Liver (tissue), 3 donors: ENCODE results near the gene CHRD.

Experiments
- CTCF ChIP-seq: fragments of 150-350 bp; IDR thresholded peaks from 2 replicates; pipeline ENCODE4 v1.5.1; 2017; ENCODE audit warnings: improper control_type of control experiment, low read depth, low read length; ENCODE audit not compliant: missing input control
- JUND ChIP-seq, 2 donors: IDR thresholded peaks; 2 replicates each; pipeline ENCODE4 v1.6.1; 2016; ENCODE audit warnings: antibody characterized with exemption in 2 of 2
- SP1 ChIP-seq: IDR thresholded peaks from 2 replicates; pipeline ENCODE4 v1.6.1; 2018; ENCODE audit warnings: antibody characterized with exemption, mild to moderate bottlenecking
- TAF1 ChIP-seq: conservative IDR thresholded peaks from 2 replicates; pipeline ENCODE4 v1.6.1; 2016; ENCODE audit warnings: antibody characterized with exemption, mild to moderate bottlenecking
- YY1 ChIP-seq: IDR thresholded peaks from 2 replicates; pipeline ENCODE4 v1.6.1; 2016; ENCODE audit warnings: antibody characterized with exemption, mild to moderate bottlenecking
- donor health status: healthy.
- donor health status: healthy.

DNA sequence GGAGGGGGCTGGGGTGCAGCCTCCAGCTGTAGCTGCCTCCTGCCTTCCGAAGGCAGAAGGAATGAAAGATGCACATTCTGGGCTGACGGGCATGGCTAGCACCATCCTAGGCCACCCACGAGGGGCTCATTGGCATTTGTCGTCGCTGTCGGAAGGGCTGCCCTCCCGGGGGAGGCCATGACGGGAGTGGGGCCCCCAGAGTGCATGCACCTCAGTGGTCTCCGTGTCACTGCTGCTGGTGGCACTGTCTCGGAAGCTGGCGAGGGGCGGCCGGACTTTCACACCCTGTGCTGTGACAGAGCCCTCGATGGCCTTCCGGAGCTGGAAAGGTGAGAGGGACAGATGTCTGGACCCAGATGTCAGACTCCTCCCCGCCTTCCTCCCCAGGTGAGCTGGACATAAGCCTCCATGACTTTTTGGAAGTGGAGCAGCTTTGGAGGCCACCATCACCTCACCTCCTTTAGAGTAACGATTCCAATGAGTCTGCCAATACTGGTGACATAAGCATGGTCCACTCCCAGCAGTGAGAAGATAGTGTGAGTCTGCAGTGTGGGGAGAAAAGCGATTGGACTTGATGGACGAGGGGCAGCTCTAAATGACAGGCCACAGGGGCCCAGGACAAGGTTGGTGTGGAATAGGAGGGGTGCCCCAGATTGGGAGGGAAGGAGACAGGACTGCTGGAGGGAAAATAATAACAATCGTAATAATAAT lies 33.2 kb upstream of the CHRD start:
- TF ChIP-seq CTCF, result no peak
- TF ChIP-seq TAF1, result no peak
- no peak for TF ChIP-seq SP1
- no peak for TF ChIP-seq YY1
- TF ChIP-seq JUND (IDR thresholded peaks at IDR 0.05), result no peak
